COLO829 (cell line): ENCODE results near the gene CHD8.
"Not testable (repeated sequence)": the region's sequence is repeated elsewhere in the genome, so short reads cannot be mapped to it uniquely, and the experiment has no call there.

Experiments
- DNase-seq: peaks from one replicate; pipeline ENCODE4 v3.0.0; 2012; ENCODE audit warnings: low spot score

CHD8 gene

GRCh38 chr14:21372814-21373213, 83.1 kb downstream of the CHD8 start:
- not testable (repeated sequence) for DNase-seq

DNA sequence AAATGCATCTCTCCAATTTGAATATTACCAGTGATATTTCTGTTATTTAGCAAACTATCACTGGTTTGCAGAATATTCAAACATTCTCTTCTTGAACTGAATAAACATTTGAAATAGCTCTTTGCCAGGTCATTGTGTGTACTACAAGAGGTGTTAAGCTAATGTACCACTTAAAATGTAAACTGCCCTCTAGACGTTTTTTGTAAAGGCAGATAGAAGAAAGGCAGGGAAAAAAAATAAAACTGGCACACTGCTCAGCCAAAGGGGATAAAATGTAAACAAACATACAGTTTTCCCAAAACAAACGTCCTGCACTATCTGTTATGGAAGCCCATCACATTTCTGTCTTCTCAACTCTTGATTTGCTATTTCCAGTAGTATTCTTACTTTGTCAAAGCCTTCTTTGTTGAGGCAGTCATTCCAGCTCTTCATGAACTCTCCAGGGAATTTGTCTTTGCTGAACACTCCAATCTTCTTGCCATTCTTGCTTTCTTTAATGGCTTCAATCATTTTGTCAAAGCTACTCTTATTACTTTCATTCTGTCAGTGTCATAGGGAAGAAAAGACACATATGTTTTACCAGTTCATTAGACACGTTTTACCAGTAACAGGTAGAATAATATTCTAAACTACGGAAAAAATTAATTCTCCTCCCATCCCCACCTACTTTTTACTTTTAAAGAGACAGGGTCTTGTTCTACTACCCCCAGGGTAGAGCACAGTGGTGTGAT, 85.8 kb downstream of the CHD8 start:
- peak; percentile 34 for DNase-seq

GRCh38 chr14:21367582-21368144, 88.3 kb downstream of the CHD8 start:
- no peak for DNase-seq

GRCh38 chr14:21356511-21356910, 99.4 kb downstream of the CHD8 start:
- DNase-seq, result no peak

- no peak for DNase-seq
Observed at GRCh38 chr14:21352587-21352986, 103.3 kb downstream of the CHD8 start.

GRCh38 chr14:21350539-21350938, 105.4 kb downstream of the CHD8 start:
- DNase-seq, result no peak

DNA sequence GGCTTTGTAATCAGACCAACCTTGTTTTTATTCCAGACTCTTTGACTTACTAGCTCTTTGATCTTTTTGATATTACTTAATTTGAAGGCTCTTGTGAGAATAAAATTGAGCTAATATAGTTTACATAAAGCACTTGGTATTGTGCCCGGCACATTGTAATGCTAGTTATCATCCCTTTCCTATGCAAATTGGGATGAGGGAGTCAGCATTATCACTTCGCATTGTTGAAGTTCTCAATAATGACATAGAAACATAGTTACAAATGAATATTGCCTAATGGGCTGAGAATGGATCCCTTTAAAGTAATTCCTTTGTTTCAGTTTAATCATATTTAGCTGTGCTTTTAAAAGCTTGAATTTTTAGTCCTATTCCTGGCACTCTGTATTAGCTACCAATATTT, 108.7 kb downstream of the CHD8 start:
- no peak for DNase-seq

DNA sequence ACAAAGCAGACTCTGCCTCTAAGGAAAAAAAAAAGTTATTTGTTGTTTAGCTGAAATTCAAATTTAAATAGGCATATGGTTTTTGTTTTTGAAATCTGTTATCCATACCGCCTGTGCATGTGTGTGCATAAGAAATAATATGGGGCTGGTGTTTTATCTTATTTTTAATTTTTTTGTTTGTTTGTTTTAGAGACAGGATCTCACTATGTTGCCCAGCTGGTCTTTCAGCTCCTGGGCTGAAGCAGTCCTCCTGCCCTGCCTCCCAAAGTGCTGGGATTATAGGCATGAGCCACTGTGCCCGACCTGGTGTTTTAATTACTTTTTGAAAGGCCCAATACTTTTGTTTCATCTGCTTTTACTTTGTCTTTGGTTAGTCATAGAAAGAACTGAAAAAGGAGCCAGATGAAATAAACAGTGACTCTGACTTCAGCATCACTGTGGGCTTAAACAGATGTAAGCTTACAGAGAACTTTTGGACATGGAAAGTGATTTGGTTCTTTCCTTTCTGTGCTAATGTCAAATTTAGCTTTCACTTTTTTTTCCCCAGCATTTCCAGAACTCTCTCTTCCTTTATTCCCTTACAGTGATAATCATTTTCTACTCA, 109.3 kb downstream of the CHD8 start:
- no peak for DNase-seq

GRCh38 chr14:21343035-21343794, 112.7 kb downstream of the CHD8 start:
- no peak for DNase-seq
